Endodermal cell (in vitro differentiated cells): Measurements from ENCODE around the gene BPI. TPM values are rescaled to one million over a fixed set of nuclear protein-coding genes. Genes with fewer than 3 reads are reported as not detected.

Source experiments
- DNase-seq: peaks from one replicate; pipeline ENCODE4 v3.0.0-alpha.2; 2017
- H3K27ac ChIP-seq: 2 replicates; pipeline ENCODE4 v1.5.1; 2013; ENCODE audit warnings: mild to moderate bottlenecking, low read depth, low read length, moderate library complexity
- H3K27me3 ChIP-seq: 2 replicates; pipeline ENCODE4 v1.6.1; 2013; ENCODE audit warnings: mild to moderate bottlenecking, low read length, moderate library complexity; ENCODE audit not compliant: insufficient read depth, control insufficient read depth, poor library complexity, severe bottlenecking
- H3K36me3 ChIP-seq: 2 replicates; pipeline ENCODE4 v1.7.0; 2013; ENCODE audit warnings: mild to moderate bottlenecking, low read length, moderate library complexity; ENCODE audit not compliant: control insufficient read depth, insufficient read depth
- H3K4me1 ChIP-seq: one replicate; pipeline ENCODE4 v1.7.0; 2013; ENCODE audit warnings: low read length; ENCODE audit not compliant: control insufficient read depth, insufficient read depth
- H3K4me3 ChIP-seq: 2 replicates; pipeline ENCODE4 v1.5.1; 2013; ENCODE audit warnings: mild to moderate bottlenecking, low read length, moderate library complexity
- H3K9ac ChIP-seq: 2 replicates; pipeline ENCODE4 v1.6.1; 2013; ENCODE audit warnings: mild to moderate bottlenecking, low read length, moderate library complexity; ENCODE audit not compliant: poor library complexity, severe bottlenecking; ENCODE audit errors: extremely low read depth
- H3K9me3 ChIP-seq: 2 replicates; pipeline ENCODE4 v1.6.1; 2013; ENCODE audit warnings: mild to moderate bottlenecking, low read length, moderate library complexity; ENCODE audit not compliant: control insufficient read depth
- H3K27ac Mint-ChIP-seq: 2 replicates; pipeline ENCODE4 v1.8.0; 2020; ENCODE audit warnings: mixed read lengths
- H3K27me3 Mint-ChIP-seq: 2 replicates; pipeline ENCODE4 v1.8.0; 2021; ENCODE audit warnings: mild to moderate bottlenecking, mixed read lengths; ENCODE audit not compliant: insufficient read depth
- H3K36me3 Mint-ChIP-seq: 2 replicates; pipeline ENCODE4 v1.8.0; 2020; ENCODE audit warnings: low read depth, mixed read lengths
- H3K4me1 Mint-ChIP-seq: 2 replicates; pipeline ENCODE4 v1.8.0; 2020; ENCODE audit warnings: mixed read lengths
- H3K4me3 Mint-ChIP-seq: 2 replicates; pipeline ENCODE4 v1.8.0; 2020; ENCODE audit warnings: mild to moderate bottlenecking, moderate library complexity, mixed read lengths
- H3K9me3 Mint-ChIP-seq: 2 replicates; pipeline ENCODE4 v1.8.0; 2020; ENCODE audit warnings: mild to moderate bottlenecking, mixed read lengths
- WGBS, 2 experiments: methylation state at CpG; one replicate each; pipeline versions ENCODE4 v1.1.5 to v1.1.7; 2013; ENCODE audit warnings: missing lambda C conversion rate in 2 of 2, mixed read lengths in 1 of 2; ENCODE audit not compliant: insufficient coverage in 1 of 2, insufficient read length in 1 of 2; 5-methylcytosine and 5-hydroxymethylcytosine counted together
- total RNA-seq, 2 donors: library from RNA; stranded (reverse); fragmentation: NEBNext Ultra II Directional in 1 of 2; extraction: Animal tissue kit (Norgen Biotek cat#: 25700) in 1 of 2; gene quantifications; 2 replicates in 1 of 2; 3 replicates in 1 of 2; pipeline ENCODE4 v1.2.1, GENCODE V29; 2021
- TF ChIP-seq, protein P1 (sequence below): fragments of 200-600 bp; sonication (generic); conservative IDR thresholded peaks from 2 replicates; pipeline ENCODE4 v1.5.0; 2021; ENCODE audit warnings: antibody characterized with exemption, mild to moderate bottlenecking

Gene BPI
- total RNA-seq, 2 donors from 2014 or later, result not detected

DNA sequence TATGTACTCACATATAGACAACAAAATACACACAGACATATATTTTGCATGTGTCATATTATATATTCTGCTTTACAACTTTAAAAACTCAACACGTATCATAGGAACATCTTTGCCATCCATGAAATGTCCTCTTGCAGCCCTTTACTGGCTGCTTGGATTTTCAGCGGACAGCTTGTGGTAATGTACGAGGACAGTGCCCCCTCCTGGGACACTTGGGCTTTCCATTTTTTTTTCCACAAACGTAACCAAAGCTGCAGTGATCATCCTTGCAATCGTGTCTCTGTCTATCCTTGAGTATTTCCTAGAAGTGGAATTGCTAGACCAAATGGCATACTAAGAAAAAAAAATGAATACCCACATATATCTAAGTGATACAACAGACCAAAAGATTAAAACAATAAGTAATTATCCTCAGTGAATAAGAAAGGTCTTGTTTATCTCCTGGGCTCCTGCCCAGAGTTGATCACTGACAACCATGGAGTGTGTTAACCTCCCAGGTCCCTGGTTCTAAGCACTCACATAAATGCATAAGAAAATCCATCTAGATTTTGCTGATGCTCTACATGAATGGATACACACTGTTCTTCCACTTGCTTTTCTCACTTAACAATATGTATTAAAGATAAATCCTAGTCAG lies 18.1 kb downstream of the BPI start:
- H3K4me3 Mint-ChIP-seq, result no peak overlapping the region
- H3K27me3 ChIP-seq, result peaks cover 8% of the 10 kb centered on the region
- TF ChIP-seq, protein P1, sequence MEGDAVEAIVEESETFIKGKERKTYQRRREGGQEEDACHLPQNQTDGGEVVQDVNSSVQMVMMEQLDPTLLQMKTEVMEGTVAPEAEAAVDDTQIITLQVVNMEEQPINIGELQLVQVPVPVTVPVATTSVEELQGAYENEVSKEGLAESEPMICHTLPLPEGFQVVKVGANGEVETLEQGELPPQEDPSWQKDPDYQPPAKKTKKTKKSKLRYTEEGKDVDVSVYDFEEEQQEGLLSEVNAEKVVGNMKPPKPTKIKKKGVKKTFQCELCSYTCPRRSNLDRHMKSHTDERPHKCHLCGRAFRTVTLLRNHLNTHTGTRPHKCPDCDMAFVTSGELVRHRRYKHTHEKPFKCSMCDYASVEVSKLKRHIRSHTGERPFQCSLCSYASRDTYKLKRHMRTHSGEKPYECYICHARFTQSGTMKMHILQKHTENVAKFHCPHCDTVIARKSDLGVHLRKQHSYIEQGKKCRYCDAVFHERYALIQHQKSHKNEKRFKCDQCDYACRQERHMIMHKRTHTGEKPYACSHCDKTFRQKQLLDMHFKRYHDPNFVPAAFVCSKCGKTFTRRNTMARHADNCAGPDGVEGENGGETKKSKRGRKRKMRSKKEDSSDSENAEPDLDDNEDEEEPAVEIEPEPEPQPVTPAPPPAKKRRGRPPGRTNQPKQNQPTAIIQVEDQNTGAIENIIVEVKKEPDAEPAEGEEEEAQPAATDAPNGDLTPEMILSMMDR, result peak; percentile 86
- no peak overlapping the region for H3K27ac Mint-ChIP-seq
- no peaks in the 10 kb centered on the region for H3K9me3 Mint-ChIP-seq
- H3K9me3 ChIP-seq, result no peaks in the 10 kb centered on the region
- no peaks in the 10 kb centered on the region for H3K36me3 ChIP-seq
- WGBS, 2 experiments, result 16 to 21% methylated on average over 4 to 5 of the region's 5 CpGs
- no peaks in the 10 kb centered on the region for H3K4me1 Mint-ChIP-seq
- H3K27me3 Mint-ChIP-seq, result peaks cover 19% of the 10 kb centered on the region
- H3K9ac ChIP-seq, result no peak overlapping the region
- H3K4me1 ChIP-seq, result no peaks in the 10 kb centered on the region
- no peak overlapping the region for H3K27ac ChIP-seq
- H3K4me3 ChIP-seq, result no peak overlapping the region
- no peaks in the 10 kb centered on the region for H3K36me3 Mint-ChIP-seq
- DNase-seq, result peak; percentile 78

DNA sequence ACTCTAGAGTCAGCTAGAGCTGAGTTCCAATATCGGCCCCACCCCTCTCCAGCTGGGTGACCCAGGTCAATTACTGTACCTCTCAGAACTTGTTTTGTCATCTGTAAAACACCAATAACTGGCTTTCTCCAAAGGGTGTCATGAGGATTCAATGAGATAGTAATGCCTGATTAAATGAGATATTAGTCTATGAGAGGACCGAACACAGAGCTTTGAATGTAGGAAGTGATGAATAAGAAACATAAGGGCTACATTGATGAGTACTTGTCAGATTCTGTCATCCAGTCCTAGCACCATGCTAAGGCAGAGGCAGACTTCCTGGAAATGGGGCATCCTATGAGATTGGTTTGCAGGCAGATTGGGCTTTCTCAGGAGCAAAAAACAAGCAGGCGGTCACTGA lies 20.2 kb downstream of the BPI start:
- Histone ChIP-seq H3K36me3 (no peaks in the 10 kb centered on the region), H3K27ac (no peak overlapping the region), H3K4me1 (no peaks in the 10 kb centered on the region), H3K9ac (no peak overlapping the region), H3K4me3 (no peak overlapping the region), H3K9me3 (no peaks in the 10 kb centered on the region), H3K27me3 (peaks cover 8% of the 10 kb centered on the region)
- Mint-ChIP-seq H3K27ac (no peak overlapping the region), H3K9me3 (no peaks in the 10 kb centered on the region), H3K4me1 (no peaks in the 10 kb centered on the region), H3K4me3 (no peak overlapping the region), H3K36me3 (no peaks in the 10 kb centered on the region), H3K27me3 (peaks cover 15% of the 10 kb centered on the region)
- 86 to 94% methylated on average over 3 of the region's 3 CpGs for WGBS, 2 experiments
- DNase-seq, result no peak
- TF ChIP-seq, protein P1, result no peak

DNA sequence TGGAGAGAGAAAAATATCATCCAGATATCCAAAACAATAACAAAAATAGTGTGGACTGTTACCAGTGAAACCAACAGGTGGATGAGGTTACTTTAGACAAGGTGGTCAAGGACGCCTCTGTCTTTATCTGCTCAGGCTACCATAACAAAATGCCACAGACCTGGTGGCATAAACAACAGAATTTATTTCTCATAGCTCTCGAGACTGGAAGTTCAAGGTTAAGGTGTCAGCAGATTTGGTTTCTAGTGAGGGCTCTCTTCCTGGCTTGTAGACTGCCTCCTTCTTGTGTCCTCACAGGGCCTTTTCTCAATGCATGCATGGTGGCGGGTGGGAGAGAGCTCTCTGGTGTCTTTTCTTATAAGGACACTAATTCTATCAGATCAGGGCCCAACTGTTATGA lies 21.2 kb downstream of the BPI start:
- H3K36me3 ChIP-seq, result no peaks in the 10 kb centered on the region
- peaks cover 8% of the 10 kb centered on the region for H3K27me3 ChIP-seq
- DNase-seq, result no peak
- TF ChIP-seq, protein P1, result no peak
- no peaks in the 10 kb centered on the region for H3K4me1 ChIP-seq
- no peak overlapping the region for H3K4me3 ChIP-seq
- H3K27ac ChIP-seq, result no peak overlapping the region
- no peak overlapping the region for H3K4me3 Mint-ChIP-seq
- H3K9ac ChIP-seq, result no peak overlapping the region
- peaks cover 11% of the 10 kb centered on the region for H3K27me3 Mint-ChIP-seq
- 77 to 100% methylated on average over 2 to 3 of the region's 3 CpGs for WGBS, 2 experiments
- no peaks in the 10 kb centered on the region for H3K36me3 Mint-ChIP-seq
- H3K9me3 ChIP-seq, result no peaks in the 10 kb centered on the region
- H3K9me3 Mint-ChIP-seq, result no peaks in the 10 kb centered on the region
- H3K27ac Mint-ChIP-seq, result no peak overlapping the region
- H3K4me1 Mint-ChIP-seq, result no peaks in the 10 kb centered on the region
